Activated T-cell treated with anti-CD3 and anti-CD28 coated beads for 1 hour (primary cell): ENCODE data around the gene CRELD2.

Experiments used
- DNase-seq: peaks from one replicate; pipeline ENCODE4 v3.0.0-alpha.2; 2020; ENCODE audit warnings: low read depth

The CRELD2 gene

DNA sequence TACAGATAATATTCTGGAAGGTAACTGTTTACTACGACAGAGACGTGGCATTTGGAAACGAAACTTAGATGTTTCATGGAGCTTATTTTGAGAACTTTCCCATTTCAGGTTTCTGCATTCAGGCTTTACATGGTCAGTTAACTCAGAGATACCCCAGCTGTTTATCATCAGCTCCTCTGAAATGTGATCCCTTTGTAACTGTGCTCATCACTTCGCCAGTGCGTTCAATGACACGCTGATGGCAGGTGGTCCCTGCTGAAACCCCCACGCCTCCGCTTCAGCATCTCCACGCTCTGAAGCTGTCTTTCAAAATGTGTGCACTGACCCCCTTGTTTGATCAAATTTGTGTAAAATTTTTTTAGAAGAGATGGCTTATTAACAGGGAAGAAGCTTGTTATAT, 30.7 kb upstream of the CRELD2 start:
- DNase-seq: no peak

DNA sequence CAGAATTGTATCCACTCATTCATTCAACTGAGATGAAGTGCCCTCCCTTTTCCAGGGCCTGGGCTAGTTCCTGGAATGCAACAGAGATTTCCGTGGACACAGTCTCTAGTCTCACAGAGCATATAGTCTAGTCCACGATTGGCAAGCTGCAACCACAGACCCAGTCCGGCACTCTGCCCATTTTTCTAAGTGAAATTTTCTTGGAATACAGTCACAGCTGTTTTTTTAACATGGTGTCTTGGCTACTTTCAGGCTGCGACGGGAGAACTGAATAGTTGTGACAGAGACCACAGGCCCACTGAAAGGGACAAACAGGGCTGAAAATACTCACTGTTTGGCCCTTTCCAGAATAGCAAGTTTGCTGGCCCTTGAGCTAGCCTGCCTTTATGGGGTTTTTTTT, 29.4 kb upstream of the CRELD2 start:
- DNase-seq: no peak

DNA sequence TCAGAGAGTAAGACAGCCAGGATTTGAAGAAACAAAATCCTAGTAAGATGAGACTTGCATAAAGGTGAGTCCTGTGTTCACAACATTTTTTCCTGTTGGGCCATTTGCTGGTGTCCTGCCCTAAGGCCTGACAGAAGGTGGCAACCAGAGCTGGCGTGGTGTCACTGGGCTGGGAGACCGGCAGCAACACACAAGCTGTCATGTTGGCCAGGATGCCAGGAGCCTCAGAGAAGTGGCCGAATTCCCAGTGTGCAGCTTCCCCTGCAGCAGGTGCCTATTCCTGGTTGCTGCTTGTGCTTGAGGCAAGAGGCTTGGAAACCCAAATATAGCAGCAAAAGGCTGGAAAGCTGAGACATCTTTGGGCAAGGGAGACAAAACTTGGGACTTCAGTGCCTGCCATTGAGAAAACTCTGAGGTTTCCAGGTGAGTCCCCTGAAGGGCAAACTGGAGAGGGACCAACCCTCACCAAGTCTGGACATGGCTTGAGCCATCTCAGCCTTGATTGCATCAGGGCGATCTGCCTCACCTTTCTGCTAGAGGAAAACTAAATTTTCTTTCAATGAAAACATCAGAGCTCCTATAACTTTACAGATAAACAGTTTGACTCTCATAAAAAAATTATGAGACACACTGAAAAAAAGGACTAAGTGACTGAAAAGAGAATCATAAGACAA, 26.1 kb upstream of the CRELD2 start:
- no peak for DNase-seq

DNA sequence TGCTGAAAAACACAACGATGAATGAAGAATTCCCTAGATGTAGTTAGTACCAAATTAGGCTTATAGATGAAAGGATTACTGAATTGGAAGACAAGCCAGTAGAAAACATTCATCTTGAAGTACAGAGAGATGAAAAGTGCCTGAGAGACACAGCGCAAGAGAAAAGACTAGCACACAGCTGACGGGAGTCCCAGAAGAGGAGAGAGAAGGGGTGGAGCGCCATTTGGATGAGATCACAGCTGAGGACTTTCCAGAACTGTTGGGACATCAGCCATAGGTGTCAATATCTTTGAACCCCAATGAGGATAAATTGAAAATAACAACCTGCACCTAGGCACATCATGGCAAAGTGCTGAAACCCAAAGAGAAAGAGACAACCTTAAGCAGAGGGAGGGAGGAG, 25.4 kb upstream of the CRELD2 start:
- DNase-seq: no peak

DNA sequence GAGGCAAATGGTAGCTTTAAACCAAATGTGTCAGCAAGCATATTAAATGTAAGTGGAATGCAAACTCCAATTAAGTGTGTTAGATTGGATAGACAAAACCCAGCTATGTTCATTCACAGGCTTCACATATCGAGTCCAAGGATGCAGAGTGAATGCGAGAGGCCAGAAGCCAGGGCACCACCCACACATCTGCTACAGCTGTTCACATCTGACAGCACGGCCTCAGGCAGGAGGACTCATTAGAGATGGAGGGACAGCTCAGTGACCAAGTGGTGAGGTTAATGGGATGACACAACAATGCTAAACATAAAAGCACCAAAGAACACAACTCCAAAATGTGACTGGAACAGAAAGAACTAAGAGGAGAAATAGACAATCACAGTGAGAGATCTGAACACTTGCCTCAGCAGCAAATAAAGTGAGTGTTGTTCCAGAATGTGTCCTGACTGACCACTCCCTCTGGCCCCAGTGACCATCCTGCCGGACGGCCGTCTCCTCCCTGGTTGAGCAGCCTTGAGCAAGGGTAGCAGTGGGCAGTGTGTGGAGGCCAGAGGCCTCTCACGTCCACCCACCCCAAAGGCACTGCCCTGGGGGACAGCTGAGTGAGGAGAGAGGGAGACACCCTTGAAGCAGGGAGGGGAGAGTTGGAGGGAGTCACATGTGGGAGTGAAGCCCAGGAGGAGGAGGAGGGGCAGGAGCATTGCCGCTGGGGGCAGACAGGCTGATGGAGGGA, 23.9 kb upstream of the CRELD2 start:
- DNase-seq: no peak

DNA sequence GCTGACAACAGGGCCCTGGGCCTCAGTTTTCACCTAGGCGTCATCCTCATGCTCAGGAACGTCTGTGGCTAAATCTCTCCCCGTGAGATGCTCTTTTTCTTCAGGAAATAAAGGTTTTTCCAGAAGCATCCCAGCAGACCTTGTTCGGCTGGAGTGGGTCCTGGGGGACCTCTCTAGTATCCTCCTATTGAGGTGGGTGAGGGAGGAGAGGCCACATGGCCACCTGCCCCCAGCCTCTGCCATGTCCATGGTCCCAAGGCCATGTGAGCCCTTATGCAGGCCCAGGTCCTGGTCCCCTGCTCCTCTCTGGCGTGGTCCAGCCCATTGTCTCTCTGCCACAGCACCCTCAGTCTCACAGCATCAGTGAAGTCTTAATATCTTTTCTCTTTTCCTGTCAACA, 22.2 kb upstream of the CRELD2 start:
- no peak for DNase-seq

DNA sequence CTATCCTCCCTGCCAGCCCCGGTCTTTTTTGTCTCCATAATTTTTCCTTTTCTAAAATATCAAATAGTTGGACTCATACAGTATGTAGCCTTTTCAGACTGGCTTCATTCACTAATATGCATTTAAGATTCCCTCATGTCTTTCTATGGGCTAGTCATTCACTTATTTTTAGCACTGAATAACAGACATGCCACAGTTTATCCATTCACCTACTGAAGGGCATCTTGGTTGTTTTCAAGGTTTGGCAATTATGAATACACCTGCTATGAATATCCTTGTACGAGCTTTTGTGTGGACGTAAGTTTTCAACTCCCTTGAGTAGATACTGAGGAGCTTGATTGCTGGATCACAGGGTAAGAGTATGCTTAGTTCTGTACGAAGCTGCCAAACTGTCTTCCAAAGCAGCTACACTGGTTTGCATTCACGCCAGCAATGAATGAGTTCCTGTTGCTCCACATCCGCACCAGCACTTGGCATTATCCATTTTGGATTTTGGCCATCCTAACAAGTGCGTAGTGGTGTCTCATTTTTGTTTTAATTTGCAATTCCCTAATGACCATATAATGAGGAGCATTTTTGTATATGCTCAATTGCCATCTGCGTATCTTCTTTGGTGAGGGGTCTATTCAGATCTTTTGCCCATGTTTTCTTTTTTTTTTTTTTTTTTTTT, 21.3 kb upstream of the CRELD2 start:
- DNase-seq: no peak

DNA sequence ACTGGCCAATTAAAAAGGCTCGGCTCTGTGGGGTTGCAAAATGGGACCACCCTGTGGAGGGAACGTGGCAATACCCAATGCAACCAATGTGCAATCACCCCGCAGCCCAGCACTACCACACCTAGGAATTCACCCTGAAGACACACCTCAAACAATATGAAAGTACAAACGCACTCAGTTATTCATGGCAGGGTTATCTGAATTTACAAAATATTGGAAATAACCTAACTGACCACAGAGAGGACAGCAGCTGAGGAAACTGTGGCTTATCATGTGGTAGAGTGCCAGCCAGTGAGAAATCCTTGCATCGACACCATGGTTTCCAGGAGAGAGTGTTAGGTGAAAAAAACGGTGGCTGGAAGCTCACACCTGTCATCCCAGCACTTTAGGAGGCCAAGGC, 18.9 kb upstream of the CRELD2 start:
- DNase-seq: no peak

DNA sequence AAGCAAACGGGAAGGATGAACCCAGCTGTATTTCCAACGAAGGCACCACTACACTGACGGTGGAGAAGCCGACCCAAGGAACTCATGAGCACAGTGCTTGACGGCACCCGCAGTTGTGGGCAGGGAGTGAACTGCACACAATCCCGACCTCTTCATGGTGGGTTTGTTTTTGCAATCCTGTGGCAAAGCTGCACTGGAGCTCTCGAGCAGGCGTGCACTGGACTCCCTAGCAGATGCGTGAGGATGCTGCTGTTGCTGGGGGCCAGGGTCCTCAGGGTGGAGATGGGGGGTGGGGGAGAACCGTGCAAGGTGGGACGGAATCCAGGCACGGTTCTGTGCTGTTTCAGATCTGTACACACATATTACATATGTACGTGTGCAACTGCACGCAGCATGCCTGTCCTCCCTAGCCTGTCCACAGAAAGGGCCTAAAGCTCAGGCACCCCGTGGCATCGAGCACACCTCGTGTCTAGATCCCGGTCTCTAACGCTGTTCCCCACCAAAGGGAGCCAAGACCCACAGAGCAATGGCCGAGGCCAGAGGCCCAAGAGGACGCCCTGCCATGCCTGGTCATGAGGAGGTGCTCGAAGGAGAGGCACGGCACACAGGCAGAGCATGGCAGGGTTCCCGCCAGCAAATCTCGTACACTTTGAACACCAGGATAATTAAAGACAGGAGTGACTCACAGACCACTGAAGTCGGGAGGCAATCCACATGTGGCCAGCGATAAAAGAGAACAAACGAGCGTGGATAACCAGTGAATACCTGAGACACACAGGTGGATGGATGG, 17.8 kb upstream of the CRELD2 start:
- DNase-seq: no peak

DNA sequence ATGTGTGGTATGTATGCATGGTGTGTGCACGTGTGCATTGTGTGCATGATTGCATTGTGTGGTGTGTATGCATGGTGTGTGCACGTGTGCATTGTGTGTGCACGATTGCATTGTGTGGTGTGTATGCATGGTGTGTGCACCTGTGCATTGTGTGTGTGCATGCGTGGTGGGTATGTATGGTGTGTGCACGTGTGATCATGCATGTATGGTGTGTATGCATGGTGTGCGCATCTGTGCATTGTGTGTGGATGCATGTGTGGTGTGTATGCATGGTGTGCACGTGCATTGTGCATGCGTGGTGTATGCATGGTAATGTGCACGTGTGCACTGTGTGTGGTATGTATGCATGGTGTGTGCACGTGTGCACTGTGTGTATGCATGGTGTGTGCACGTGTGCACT, 17.0 kb upstream of the CRELD2 start:
- DNase-seq: no peak

DNA sequence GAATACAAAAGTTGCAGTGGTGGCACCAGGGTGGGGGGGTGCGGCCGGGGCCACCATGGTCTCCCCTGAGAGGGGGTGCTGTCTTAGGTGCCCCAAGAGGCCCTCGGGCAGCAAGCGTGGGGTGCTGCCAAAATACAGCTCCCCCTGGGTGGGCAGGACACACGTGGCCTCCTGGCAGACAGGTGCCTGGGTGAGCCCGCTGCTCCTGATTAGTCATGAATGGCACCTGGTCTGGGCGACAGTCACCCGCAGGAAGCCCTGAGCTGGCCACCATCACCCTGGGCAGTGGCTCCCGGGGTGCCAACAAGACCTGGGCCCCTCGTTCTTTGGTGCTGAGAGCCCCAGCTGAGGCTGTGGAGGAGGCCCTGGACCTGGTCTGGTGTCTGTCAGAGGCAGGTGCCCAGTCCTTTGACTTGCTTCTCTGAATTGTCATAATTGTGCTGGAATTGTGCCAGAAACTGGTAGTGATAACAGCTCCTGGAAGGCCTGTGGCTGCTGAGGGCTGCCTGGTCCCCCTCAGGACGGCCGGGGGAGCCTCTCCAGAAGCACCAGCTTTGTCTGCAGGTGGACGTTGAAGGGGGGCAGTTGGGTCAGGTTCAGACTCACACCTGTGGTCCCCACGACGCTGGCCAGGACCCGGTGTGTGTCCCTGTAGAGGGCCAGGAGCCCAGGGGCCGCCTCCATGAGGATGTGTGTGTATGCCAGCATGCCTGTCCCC, 15.0 kb upstream of the CRELD2 start:
- DNase-seq: no peak

DNA sequence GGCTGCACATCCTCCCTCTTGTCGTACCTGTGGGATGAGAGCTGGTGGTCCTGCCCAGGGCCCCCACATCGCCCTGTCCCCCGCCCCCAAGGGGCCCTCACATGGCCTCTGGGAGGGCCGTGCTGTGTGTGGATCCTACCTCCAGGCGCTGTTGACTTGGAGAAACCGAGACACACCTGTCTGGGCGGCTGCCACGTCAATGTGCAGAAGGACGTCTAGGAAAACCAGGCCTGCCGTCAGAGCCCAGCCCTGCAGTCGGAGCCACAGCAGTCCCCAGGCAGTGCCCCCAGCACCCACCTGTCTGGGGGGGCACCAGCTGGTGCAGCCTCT, 14.4 kb upstream of the CRELD2 start:
- DNase-seq: no peak

DNA sequence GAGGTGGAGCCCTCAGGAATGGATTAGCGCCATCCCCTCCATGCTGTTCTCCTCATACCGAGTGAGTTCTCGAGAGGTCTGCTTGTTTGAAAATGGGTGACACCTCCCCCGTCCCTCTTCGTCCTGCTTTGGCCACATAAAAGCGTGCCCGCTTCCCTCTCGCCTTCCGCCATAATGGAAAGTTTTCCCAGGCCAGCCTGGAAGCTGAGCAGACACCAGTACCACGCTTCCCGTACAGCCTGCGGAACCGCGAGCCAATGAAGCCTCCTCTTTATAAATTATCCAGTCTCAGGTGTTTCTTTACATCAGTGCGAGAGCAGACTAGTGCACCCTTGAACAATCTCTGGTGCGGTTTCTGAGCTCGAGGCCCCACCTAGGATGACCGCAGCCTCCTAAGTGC, 13.0 kb upstream of the CRELD2 start:
- DNase-seq: no peak

DNA sequence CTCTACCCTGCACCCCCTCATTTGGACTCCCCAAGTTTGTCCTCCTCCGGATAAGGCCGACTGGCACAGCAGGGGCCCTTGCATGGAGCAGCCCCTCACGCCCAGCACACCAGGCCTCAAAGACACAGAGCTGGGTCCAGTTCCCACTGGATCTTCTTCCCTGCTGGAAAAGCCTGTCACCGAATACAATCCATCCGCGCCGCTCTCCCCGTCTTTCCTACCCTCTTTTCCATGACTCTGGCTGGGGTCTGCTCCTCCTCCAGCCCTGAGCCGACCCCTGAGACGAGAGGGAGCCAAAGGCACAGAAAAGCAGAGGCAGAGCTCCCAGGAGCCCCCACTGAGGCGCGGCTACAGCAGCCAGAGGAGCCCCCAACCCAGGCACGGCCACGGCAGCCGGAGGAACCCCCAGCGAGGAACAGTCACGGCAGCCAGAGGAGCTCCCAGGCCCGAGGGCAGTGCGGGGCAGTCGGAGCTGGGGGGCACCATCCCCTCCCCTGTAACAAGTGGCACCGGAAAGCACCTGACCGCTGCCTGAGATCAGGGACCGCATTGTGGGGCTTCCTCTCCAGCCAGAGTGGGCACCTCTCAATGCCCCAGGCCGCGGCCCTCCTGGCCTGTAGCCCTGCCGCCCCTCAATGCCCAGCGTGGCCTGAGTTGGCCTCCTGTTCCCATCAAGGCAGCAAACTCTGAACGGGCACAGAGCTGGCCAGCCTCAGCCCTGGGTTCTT, 12.2 kb upstream of the CRELD2 start:
- no peak for DNase-seq

DNA sequence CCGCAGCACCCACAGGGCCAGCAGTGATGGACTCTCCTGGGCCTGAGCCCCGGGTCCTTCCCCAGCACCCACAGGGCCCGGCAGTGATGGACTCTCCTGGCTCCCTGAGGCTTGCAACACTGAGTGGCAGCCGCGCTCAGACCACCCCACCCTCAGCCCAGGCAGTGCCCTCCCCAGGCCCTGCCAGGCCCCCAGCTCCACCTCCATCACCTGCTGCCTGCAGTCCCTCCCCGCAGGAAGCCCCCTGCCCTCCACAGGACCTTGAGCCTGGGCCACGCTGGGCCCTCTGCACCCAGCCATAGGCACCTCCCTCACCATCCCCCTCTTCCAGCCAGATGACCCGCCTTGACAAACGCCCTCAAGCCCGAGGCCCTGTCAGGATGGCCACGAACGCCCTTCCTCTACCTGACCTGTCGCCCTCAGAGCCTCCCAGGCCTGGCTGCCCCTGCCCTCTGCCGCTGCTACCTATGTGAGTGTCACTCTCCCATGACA, 11.6 kb upstream of the CRELD2 start:
- DNase-seq: no peak

DNA sequence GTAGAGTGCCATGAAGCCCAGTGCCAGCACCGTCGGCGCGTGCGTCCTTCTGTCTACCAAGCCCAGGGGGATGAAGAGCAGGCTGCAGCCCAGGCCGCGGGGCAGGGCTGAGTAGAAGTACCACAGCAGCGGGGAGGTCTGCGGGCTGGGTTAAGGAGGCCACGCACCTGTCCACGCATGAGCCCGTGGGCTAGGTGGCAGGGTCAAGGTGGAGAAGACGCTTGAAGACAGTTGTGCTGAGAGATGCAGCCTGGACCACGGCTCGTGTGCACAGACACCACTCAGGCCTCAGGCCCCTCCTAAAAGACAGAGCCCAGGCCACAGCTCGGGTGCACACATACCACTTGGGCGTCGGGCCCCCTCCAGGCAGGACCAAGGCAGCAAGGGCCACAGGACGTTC, 10.6 kb upstream of the CRELD2 start:
- DNase-seq: no peak

DNA sequence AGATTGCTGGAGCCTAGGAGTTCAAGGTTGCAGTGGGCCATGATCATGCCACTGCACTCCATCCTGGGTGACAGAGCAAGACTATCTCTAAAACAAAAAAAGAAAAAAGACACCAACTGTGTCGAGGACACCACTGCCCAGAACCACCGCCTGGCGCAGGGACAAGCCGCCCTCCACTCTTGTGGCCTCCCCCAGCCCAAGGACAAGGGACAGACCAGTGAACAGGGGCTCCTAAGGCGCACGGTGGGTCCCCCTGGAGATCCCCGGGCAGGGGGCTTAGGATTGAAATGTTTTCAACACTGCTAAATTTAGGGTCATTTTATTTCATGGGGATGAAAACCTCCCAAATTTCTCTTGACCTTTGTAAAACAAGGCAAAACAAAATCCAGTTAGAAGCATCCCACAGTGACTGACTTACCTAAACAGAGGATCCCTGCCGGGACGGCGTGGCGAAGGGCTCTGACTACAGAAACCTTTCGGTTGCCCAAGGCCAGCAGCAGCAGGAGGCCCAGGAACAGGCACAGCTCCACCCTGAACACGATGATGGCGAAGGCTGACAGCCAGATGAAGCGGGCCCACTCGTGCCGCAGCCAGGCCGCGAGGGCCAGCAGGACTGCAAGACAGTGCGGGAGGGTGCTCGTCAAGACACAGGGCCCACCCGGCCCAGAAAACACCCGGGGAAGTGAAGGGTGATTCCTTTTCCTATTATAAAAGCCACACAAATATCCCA, 8.8 kb upstream of the CRELD2 start:
- DNase-seq: no peak

DNA sequence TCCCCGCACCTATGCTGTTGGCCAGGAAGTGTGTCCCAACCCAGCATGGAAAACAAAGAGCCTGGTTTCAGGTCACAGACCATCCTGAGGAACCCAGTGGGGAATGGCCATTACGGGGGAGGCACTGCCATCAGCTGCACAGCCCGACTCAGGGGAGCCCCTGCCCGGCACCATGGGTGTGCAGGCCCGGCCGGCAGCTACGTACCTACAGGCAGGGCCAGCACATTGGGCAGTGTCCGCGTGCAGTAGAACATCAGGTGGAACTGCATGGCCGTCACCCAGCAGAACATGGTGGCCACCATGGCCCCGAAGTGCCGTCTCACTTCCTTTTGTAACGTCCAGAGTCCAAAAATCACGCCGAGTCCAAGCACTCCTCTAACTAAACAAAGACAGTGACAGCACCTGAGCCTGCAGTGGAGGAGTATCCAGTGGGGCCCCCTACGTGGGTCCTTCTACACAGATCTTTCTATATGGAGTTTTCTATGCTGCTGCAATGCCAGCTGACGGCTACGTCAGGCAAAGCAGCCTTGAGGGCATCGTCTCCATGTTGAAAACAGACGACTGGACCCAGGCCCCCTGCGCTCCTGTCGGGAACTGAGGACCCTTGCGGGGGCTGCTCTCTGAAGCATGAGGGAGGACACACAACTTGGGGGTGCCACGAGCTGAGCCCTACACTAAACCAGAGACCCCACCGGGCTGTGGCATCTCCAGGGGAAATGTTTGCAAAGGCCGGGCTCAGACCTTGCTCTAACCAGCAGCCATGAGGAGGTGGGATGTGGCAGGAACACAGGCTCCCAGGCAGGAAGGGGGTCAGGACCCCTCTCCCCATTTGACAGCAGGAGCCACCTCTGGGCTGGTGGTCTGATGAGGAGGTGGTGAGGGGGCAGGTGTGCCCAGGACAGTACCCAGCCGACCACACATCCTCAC, 7.9 kb upstream of the CRELD2 start:
- no peak for DNase-seq

DNA sequence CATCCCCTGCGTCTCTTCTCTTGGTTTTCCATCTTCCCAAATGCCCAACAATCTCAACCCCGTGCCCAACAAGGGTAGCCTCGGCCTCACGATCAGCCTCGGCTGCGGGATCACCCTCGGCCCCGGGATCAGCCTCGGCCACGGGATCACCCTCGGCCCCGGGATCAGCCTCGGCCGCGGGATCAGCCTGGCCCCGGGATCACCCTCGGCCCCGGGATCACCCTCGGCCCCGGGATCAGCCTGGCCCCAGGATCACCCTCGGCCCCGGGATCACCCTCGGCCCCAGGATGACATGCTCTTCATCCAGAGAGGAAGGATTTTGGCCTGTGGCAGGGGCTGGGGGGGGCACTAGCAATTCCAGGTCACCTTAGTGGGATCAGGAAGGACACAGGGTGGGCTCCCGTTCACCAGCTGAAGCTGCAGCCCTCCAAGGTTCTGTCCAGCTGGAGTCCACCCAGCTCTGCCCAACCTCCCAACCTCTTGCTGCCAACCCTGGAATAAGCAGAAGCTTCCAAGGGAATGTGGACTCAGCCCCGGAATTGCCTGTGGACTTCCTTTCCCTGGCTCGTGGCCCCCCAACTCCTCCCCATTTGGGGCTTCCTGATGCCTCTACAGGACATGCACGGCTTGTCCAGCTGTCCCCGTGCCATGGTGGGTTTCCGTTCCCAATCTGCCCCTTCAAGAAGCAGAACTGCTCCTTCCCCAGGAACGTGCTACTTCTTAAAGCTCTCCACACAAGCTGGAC, 6.4 kb upstream of the CRELD2 start:
- no peak for DNase-seq
